Amniotic epithelial cell (primary cell): ENCODE measurements around the gene ARHGEF10L.

Experiments
- DNase-seq: peaks from one replicate; pipeline ENCODE4 v3.0.0-alpha.2; 2010; ENCODE audit warnings: low read depth

ARHGEF10L gene

DNA sequence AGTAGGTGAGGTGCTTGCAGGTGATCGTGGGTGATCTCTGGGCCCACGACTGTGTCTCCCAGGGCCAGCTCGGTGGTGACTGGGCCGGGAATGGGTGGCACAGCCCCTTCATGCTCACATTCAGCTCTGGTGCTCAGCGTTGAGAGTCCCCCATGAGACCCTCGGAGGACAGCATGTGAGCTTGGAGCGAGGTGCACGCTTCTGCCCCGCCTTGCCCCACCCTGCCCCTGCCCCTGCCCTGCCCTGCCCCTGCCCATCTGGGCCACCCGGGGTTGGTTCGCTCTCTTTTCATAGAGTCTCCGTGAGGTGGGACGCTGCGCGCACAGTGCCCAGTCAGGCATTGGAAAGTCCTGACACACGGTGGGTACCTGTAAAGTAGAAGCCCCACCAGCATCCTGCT lies 140.4 kb downstream of the ARHGEF10L start:
- no peak for DNase-seq

- DNase-seq: no peak
These were observed 140.8 kb downstream of the ARHGEF10L start for GRCh38 chr1:17680308-17680707.

- no peak for DNase-seq
These were observed 142.9 kb downstream of the ARHGEF10L start for GRCh38 chr1:17682400-17682799.

GRCh38 chr1:17683598-17683997 lies 144.1 kb downstream of the ARHGEF10L start:
- DNase-seq: no peak

DNA sequence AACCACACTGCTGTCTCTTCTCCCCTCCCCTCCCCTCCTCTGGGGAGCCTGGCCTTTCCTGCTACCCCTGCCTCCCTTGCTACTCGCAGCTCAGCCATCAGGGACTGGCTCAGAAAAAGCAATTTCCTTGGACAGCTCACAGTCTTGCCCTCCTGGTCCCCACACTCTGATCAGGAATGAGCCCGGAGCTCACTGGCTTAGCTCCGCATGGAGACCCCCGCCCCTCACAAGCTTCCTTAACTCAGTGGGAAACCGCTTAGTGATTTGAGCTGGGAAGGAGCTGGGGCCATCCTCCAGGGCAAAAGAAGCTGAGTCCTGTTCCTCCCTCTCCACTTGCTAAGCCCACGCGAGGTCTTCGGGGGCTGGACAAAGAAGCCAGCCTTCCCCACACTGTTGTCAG lies 145.3 kb downstream of the ARHGEF10L start:
- DNase-seq: no peak

GRCh38 chr1:17686258-17686657 lies 146.8 kb downstream of the ARHGEF10L start:
- DNase-seq: no peak

DNA sequence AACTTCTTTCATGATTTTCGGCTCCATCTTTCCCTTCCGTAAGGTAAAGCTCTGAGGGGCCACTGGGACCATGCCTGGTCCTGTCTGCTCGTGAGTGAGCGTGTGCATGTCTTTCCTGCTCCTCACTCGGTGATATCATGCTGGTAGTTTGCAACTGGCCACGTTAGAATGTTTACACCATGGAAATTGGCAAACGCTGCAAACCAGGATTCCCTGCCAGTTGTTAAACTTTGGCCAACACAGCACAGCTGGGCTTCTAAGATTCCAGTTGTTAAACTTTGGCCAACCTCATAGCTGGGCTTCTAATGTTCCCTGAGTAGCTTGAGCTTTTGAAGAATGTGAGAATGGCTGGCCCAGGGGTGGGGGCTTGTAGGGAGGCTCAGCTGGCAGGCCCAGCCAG lies 147.6 kb downstream of the ARHGEF10L start:
- no peak for DNase-seq

DNA sequence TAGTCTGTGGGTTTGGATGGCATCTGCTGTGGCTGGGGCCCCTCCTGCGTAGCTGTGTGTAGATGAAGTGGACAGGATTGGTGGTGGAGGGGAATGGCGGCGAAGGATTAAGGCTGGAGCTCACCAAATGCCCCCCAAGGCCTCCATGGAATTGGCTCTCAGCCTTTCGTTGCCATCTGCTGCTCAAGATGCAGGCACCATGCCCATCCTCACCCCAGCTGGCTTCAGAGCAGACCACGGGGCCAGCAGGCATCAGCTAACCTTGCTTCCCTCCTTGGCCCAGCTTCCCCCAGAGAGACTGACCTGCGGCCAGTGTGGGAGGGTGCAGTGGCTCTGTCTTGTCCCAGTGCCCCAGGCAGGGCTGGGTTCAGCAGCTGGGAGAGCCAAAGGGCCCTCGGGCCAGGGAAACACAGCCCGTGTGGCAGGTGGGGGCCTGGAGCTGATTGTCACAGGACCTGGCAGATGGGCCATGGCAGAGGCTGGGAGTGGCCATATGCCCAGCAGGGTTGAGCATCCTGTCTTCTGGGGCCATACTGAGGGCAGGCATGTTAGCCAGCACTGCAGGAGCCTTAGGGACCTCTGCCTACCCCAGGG lies 148.8 kb downstream of the ARHGEF10L start:
- DNase-seq: no peak

DNA sequence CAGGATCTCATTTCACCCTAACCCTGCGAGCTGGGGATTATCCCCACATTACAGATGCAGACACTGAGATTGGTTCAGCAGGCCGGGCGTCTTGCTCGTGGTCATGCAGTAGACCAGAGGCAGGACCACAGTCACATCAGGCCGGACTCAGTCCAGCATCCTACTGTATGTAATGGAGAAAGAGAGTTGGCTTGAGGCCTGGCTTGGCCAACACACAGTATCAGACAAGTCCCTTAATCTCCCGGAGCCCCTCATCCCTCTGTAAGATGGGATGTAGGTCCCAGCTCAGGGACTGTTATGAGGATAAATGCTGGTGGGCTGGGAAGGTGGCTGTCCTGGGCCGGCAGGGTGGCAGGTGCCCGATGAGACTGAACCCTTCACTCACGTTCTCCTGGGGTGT lies 149.5 kb downstream of the ARHGEF10L start:
- no peak for DNase-seq

GRCh38 chr1:17690906-17691634 lies 151.6 kb downstream of the ARHGEF10L start:
- DNase-seq: peak; percentile 24

- DNase-seq: no peak
These were observed 153.1 kb downstream of the ARHGEF10L start for GRCh38 chr1:17692645-17693044.

DNA sequence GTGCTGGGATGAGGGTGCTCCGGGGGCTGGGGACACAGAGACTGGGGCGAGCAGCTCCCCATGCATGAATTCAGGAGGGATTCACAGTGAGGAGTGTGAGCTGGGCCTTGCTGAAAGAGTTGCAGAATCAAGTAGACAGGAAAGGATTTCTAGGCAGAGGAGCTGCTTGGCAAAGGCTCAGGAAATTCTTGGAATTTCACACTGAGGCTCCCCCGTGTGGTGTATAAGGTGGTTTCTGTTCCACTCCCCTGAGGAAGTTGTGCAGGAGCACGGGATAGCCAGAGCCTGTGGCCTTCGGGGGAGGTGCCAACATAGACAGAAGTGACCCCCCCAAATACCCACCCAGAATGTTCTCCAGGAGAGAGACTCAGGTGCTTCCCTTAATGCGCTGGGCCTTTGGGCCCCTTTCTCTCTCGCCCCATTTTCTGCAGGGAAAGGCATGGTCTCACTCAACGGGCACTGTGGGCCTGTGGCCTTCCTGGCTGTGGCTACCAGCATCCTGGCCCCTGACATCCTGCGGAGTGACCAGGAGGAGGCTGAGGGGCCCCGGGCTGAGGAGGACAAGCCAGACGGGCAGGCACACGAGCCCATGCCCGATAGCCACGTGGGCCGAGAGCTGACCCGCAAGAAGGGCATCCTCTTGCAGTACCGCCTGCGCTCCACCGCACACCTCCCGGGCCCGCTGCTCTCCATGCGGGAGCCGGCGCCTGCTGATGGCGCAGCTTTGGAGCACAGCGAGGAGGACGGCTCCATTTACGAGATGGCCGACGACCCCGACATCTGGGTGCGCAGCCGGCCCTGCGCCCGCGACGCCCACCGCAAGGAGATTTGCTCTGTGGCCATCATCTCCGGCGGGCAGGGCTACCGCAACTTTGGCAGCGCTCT lies 157.2 kb downstream of the ARHGEF10L start:
- DNase-seq: peak; percentile 80

DNA sequence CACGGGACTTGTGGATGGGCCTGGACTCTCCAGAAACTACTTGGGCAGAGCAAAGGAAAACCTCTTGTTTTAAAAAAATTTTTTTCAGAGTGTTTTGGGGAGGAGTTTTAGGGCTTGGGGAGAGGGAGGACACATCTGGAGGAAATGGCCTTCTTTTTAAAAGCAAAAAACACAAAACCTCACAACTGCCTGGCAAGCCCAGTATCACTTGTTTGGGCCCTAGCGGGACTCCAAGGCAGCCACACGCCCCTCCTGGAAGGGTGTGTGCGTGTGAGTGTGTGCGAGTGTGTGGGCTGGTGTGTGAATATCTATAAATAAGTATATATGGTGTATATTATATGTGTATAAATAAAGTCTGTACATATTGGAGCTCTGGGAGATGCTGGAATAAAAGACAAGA lies 158.0 kb downstream of the ARHGEF10L start:
- no peak for DNase-seq

- DNase-seq: no peak
These were observed 160.1 kb downstream of the ARHGEF10L start for GRCh38 chr1:17699581-17699980.

DNA sequence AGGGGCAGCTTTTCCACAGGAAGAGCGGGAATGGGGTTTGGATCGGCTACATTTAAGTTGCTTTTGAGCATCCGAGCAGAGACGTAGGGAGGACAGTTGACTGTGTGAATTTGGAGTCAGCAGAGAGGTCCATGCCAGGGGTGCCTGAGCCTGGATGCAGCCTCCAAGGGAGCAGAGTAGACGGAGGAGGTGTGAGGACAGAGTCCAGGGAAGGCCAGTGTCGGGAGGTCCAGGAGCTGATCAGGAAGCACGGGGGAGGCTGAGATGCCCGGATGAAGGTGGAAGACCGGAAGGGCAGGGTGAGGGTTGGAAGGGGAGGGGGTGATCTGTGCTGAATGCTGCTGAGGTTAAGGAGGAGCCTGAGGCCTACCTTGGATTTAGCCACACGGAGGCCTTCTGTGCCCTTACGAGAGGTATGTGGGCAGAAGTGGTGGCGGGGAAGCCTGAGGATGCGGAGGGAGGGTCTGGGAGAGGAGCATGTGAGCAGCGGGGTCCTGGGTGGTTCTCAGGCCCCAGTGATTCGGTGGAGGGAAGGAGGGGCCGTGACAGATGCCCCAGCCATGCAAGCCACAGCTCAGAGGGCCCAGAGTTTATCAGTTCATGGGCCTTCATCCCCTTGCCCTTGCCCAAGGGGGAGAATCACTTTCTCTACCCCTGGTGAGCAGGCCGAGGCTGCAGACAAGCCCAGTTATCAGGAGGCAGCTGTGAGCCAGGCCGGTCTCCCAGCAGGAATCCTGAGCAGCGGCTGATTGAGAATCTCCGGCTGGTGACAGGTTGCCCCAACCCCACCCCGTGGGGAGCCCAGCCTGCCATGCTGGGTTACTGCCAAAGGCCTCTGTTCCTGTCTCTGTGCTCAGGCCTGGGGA lies 161.7 kb downstream of the ARHGEF10L start:
- no peak for DNase-seq

- no peak for DNase-seq
These were observed 164.7 kb downstream of the ARHGEF10L start for GRCh38 chr1:17704176-17704575.

GRCh38 chr1:17706445-17706844 lies 166.9 kb downstream of the ARHGEF10L start:
- DNase-seq: no peak

- DNase-seq: no peak
These were observed 170.5 kb downstream of the ARHGEF10L start for GRCh38 chr1:17709981-17710380.

- no peak for DNase-seq
These were observed 171.5 kb downstream of the ARHGEF10L start for GRCh38 chr1:17710889-17711576.

DNA sequence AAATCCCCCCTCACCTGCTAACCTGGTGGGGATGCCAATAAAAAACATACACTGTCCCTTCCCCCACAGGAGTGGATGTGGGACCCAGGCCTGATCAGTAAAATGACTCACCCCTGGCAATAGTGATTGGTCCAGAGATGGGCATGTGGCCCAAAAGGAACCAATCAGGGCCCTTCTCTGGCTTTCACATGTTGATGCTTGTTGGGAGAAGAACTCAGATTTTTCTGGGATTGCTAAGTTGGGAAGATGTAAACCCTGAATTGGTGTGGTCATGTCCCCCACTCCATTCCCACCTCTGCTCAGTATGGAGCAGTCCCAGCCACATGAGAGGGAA lies 172.0 kb downstream of the ARHGEF10L start:
- DNase-seq: no peak

DNA sequence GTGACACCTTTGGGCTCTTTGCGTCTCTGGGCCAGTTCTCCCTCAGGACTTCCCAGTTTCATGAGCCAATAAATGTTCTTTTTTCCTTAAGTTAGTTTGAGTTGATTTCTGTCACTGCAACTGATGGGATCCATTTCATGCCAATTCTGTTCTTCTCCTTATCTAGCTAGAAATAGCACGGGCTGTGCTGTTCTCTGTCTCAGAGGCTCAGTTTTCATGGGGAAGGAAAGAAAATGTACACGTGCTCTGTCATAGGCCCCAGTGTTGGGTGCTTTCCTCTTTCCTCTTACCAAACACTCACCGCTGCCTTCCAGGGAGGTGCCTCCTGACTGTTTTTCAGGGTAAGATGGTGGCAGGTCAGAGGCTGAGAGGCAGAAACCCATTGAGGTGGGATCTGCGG lies 172.4 kb downstream of the ARHGEF10L start:
- no peak for DNase-seq

DNA sequence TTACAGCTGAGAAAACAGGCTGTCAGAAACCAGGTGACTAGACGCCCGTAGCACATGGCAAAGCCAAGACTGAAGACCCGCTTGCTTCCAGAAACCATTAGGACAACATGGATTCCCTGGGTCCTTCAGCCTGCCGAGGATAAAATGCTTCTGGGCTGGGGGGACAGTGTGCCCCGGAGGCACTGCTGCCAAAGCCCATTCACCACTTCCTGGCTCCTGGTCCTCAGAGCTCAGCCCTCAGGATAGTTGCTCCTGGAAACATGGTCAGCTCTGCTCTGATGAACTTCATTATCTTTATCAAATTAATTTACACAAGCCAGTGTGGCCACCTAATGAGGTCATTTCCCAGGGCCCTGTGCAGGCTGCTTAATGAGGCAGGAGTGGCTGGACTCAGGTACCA lies 174.5 kb downstream of the ARHGEF10L start:
- DNase-seq: no peak
